ENCODE data around the gene CYP26B1. TPM values are rescaled to one million over a fixed set of nuclear protein-coding genes. Genes with fewer than 3 reads are reported as not detected.

CYP26B1 gene
- total RNA-seq, 1 experiment from 2014 or later, result 3.9 TPM

DNA sequence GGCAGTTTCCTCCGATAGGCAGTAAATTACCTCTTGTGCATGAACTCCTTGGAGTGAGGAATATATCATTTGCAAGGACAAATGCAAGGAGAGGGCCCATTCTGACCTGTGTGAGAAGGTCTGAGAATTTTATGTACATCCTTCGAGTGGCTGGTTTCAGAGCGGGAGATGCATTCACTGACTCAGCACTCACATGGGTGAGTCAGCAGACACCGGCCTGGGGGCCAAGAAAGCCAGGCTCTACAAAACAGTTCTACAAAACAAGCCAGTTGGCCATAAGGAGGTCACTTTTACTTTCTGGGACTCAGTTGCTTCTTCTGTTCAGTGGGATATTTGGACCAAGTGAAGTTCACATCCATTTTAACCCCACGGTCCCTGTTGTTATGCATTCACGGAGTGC is 35.3 kb downstream of the CYP26B1 start:
- no peaks in the 10 kb centered on the region for H3K9me3 ChIP-seq (ENCODE audit: low read length)
- H3K9me2 ChIP-seq (replicated peaks; ENCODE audit: low read length), result no peaks in the 10 kb centered on the region
- H3K27me3 ChIP-seq (ENCODE audit: low read length), result no peaks in the 10 kb centered on the region
- BruUV-seq (replicated peaks), result no TSS peak
- no peak for ATAC-seq
- no peaks in the 10 kb centered on the region for H4K20me1 ChIP-seq (ENCODE audit: low read length)
- ChIA-PET POLR2A (ENCODE audit: unreplicated experiment) (no interaction called here), CTCF (no interaction called here)
- TF ChIP-seq EZH2 (IDR thresholded peaks at IDR 0.05; ENCODE audit: low read length, unreplicated experiment) (no peak), EZH2phosphoT487 (IDR thresholded peaks at IDR 0.05; ENCODE audit: borderline replicate concordance, low read length) (no peak)
- TF ChIP-seq, protein P1, sequence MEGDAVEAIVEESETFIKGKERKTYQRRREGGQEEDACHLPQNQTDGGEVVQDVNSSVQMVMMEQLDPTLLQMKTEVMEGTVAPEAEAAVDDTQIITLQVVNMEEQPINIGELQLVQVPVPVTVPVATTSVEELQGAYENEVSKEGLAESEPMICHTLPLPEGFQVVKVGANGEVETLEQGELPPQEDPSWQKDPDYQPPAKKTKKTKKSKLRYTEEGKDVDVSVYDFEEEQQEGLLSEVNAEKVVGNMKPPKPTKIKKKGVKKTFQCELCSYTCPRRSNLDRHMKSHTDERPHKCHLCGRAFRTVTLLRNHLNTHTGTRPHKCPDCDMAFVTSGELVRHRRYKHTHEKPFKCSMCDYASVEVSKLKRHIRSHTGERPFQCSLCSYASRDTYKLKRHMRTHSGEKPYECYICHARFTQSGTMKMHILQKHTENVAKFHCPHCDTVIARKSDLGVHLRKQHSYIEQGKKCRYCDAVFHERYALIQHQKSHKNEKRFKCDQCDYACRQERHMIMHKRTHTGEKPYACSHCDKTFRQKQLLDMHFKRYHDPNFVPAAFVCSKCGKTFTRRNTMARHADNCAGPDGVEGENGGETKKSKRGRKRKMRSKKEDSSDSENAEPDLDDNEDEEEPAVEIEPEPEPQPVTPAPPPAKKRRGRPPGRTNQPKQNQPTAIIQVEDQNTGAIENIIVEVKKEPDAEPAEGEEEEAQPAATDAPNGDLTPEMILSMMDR (conservative IDR thresholded peaks at IDR 0.05; ENCODE audit: low read depth, low read length), result no peak
- peaks cover 9% of the 10 kb centered on the region for H3F3A ChIP-seq (ENCODE audit: low read length, unreplicated experiment)
- H3K79me2 ChIP-seq (ENCODE audit: low read length), result no peaks in the 10 kb centered on the region
- peak overlapping the region; percentile 58 for H3K9ac ChIP-seq (ENCODE audit: low read length)
- no peaks in the 10 kb centered on the region for H3K36me3 ChIP-seq (ENCODE audit: low read depth, low read length)
- H3K4me3 ChIP-seq (ENCODE audit: low read length), result no peak overlapping the region
- intact Hi-C loops (cut with micrococcal nuclease), result no loop called here
- peak; percentile 76 for DNase-seq
- H3K4me1 ChIP-seq (ENCODE audit: insufficient read depth, low read length), result peaks cover 50% of the 10 kb centered on the region
- peak overlapping the region; percentile 50 for H3K4me2 ChIP-seq (ENCODE audit: low read length)
- peak overlapping the region; percentile 87 for H3K27ac ChIP-seq (ENCODE audit: low read length)
- peak overlapping the region; percentile 37; the same call in 1 of the 2 replicates for H2AFZ ChIP-seq (ENCODE audit: low read length)

- Histone ChIP-seq H3F3A (ENCODE audit: low read length, unreplicated experiment) (peaks cover 4% of the 10 kb centered on the region), H2AFZ (ENCODE audit: low read length) (no peak overlapping the region), H3K9me3 (ENCODE audit: low read length) (no peaks in the 10 kb centered on the region), H3K79me2 (ENCODE audit: low read length) (no peaks in the 10 kb centered on the region), H3K4me2 (ENCODE audit: low read length) (no peak overlapping the region), H3K27me3 (ENCODE audit: low read length) (no peaks in the 10 kb centered on the region), H3K9ac (ENCODE audit: low read length) (no peak overlapping the region), H3K27ac (ENCODE audit: low read length) (no peak overlapping the region), H3K36me3 (ENCODE audit: low read depth, low read length) (no peaks in the 10 kb centered on the region), H3K4me1 (ENCODE audit: insufficient read depth, low read length) (peaks cover 48% of the 10 kb centered on the region), H3K9me2 (replicated peaks; ENCODE audit: low read length) (no peaks in the 10 kb centered on the region), H3K4me3 (ENCODE audit: low read length) (no peak overlapping the region), H4K20me1 (ENCODE audit: low read length) (no peaks in the 10 kb centered on the region)
- no TSS peak for BruUV-seq (replicated peaks)
- ChIA-PET POLR2A (ENCODE audit: unreplicated experiment) (no interaction called here), CTCF (no interaction called here)
- intact Hi-C loops (cut with micrococcal nuclease), result no loop called here
- DNase-seq (no peak), ATAC-seq (no peak)
- no peak for TF ChIP-seq EZH2 (IDR thresholded peaks at IDR 0.05; ENCODE audit: low read length, unreplicated experiment)
- TF ChIP-seq, protein P1 (conservative IDR thresholded peaks at IDR 0.05; ENCODE audit: low read depth, low read length), result no peak
- no peak for TF ChIP-seq EZH2phosphoT487 (IDR thresholded peaks at IDR 0.05; ENCODE audit: borderline replicate concordance, low read length)
These were observed 36.6 kb downstream of the CYP26B1 start for GRCh38 chr2:72111061-72111460.

DNA sequence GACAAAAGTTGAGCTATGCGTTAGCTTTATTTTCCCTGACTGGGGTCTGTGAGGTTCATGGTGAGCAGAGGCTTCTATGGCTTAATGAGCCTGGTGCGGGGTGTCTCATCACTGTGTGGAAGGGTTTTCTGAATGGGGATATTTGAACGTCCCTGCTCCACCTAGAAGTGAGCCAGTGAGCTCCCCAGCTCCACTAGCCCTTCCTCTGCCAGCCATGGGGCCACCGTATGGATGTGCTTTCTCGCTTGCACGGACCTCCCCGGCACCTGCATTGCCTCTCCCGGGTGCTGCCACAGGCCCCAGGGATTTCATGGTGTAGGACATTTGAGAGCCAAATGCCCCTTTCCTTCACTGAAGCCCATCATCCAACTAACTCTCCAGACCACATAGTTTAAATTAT is 37.8 kb downstream of the CYP26B1 start:
- H3F3A ChIP-seq (ENCODE audit: low read length, unreplicated experiment), result no peaks in the 10 kb centered on the region
- H2AFZ ChIP-seq (ENCODE audit: low read length), result no peak overlapping the region
- no TSS peak for BruUV-seq (replicated peaks)
- H3K4me1 ChIP-seq (ENCODE audit: insufficient read depth, low read length), result peaks cover 38% of the 10 kb centered on the region
- TF ChIP-seq EZH2phosphoT487 (IDR thresholded peaks at IDR 0.05; ENCODE audit: borderline replicate concordance, low read length), result no peak
- TF ChIP-seq, protein P1 (conservative IDR thresholded peaks at IDR 0.05; ENCODE audit: low read depth, low read length), result no peak
- TF ChIP-seq EZH2 (IDR thresholded peaks at IDR 0.05; ENCODE audit: low read length, unreplicated experiment), result no peak
- intact Hi-C loops (cut with micrococcal nuclease), result no loop called here
- H3K9me3 ChIP-seq (ENCODE audit: low read length), result no peaks in the 10 kb centered on the region
- no peaks in the 10 kb centered on the region for H3K79me2 ChIP-seq (ENCODE audit: low read length)
- H3K36me3 ChIP-seq (ENCODE audit: low read depth, low read length), result no peaks in the 10 kb centered on the region
- DNase-seq, result no peak
- H3K27me3 ChIP-seq (ENCODE audit: low read length), result no peaks in the 10 kb centered on the region
- POLR2A ChIA-PET (ENCODE audit: unreplicated experiment), result interaction anchor here (0.7 kb wide), 1 partner anchor 69 kb away, joined by 3 read pairs; no protein-coding TSS in a partner anchor
- H3K4me2 ChIP-seq (ENCODE audit: low read length), result no peak overlapping the region
- H3K4me3 ChIP-seq (ENCODE audit: low read length), result no peak overlapping the region
- no peaks in the 10 kb centered on the region for H4K20me1 ChIP-seq (ENCODE audit: low read length)
- H3K9me2 ChIP-seq (replicated peaks; ENCODE audit: low read length), result no peaks in the 10 kb centered on the region
- no peak overlapping the region for H3K9ac ChIP-seq (ENCODE audit: low read length)
- CTCF ChIA-PET, result no interaction called here
- ATAC-seq, result no peak
- H3K27ac ChIP-seq (ENCODE audit: low read length), result no peak overlapping the region

All from PC-3 (cell line).